Mammary microvascular endothelial cell (primary cell): ENCODE data around the gene IAPP. TPM values are rescaled to one million over a fixed set of nuclear protein-coding genes. Genes with fewer than 3 reads are reported as not detected.

Source experiments
- total RNA-seq: library from RNA; depleted of rRNA; stranded (reverse); fragments of >200 nt; gene quantifications from 2 replicates; pipeline ENCODE4 v1.2.3, GENCODE V29; 2015

Gene IAPP
- total RNA-seq: not detected in 2 replicates

DNA sequence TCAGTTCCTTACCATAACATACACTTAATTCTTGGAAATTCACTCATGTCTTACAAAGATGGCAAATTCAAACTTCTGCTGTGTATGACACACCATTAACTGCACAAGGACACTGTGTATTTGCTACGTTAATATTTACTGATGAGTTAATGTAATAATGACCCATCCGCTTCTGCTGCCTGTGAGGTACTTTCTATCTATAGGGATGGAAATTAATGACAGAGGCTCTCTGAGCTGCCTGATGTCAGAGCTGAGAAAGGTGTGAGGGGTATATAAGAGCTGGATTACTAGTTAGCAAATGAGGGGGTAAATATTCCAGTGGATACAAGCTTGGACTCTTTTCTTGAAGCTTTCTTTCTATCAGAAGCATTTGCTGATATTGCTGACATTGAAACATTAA is at the start of gene IAPP:
Gene IAPP (plus strand): TSS at position 301 of the 400 bp plus-strand sequence. CDS start 450 bp downstream, outside the sequence.

DNA sequence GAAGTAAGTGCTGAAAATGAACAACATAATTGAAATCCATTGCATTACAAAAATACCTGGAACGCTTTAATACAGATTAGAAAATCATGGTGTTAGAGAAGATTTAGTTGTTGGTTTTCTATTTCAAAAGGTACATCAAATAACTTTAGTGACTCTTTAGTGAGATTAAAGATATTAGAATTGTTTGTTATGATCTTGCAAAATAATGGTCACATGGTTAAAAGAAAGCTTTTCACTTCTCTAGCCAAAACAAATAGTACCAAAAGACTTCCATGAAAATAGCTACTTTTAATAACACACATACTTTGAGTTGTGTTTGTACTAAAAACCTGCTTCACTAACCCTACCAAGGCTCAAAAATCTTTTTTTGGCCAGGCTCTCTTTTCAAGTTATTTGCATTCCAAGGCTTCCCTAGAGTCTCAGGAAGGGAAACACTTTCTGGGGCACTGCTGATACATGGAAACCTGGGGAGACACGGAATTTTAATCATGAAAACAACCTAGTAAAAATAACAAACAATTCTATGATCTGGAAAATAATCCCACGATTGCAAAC is 37.9 kb upstream of the IAPP start, which contains the start of gene SLCO1A2:
Gene SLCO1A2 (minus strand): TSS at position 147 of the 555 bp plus-strand sequence. CDS start 270 bp downstream, outside the sequence.

Other genes with a start within 250 kb of the IAPP start
- not detected in 2 replicates for gene SLCO1B1, start 241.7 kb upstream of the IAPP start, total RNA-seq
- not detected in 2 replicates for gene SLCO1A2, start 38.0 kb upstream of the IAPP start, total RNA-seq
- gene PYROXD1, start 64.8 kb downstream of the IAPP start, total RNA-seq: 8.8 and 13.3 TPM in 2 replicates
- 79.2 and 83.6 TPM in 2 replicates for gene RECQL, start 128.7 kb downstream of the IAPP start, total RNA-seq
- 28.6 and 33.6 TPM in 2 replicates for gene GOLT1B, start 128.9 kb downstream of the IAPP start, total RNA-seq
- gene SPX, start 153.4 kb downstream of the IAPP start, total RNA-seq: not detected in 2 replicates
- not detected in 2 replicates for gene GYS2, start 231.9 kb downstream of the IAPP start, total RNA-seq